Stimulated activated CD4-positive, alpha-beta T cell treated with anti-CD3 and anti-CD28 coated beads, Interleukin-4, amount 100 ng/mL, for 1 hour (primary cell): ENCODE data around the gene SERPINB10.
"Not testable (repeated sequence)": the region's sequence is repeated elsewhere in the genome, so short reads cannot be mapped to it uniquely, and the experiment has no call there.

ENCODE experiments used
- DNase-seq: peaks from one replicate; pipeline ENCODE4 v3.0.0-alpha.2; 2020

The SERPINB10 gene

DNA sequence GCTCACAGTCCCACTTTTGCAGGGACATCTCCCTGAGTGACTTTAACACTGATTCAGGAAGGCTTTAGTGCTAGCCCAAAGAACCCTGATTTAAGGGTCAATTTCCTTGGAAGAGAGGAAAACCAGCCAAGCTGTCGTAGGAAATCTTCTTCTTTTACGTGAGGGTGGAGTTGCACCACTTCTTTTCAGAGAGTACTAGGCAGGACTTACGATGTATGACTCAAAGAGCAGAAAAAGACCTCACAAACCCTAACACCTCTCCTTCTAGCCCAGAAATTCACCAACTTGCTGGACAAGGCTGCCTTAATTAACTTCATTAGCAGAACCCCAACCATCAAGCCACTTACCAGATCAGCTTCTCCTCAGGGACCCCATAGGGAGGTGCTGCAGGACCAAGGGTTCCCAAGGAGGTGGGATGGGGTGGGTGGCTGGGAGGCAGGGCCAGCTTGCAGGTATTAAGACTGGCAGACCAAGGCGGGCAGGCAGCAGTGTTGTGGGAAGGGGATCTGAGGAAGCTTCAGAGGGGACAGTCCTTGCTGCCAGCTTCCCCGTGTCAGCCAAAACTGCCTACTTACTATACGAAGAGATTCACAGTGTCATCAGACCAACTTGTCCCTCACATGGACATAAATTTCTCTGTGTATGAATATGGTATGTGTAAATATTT lies 13.5 kb upstream of the SERPINB10 start:
- no peak for DNase-seq

DNA sequence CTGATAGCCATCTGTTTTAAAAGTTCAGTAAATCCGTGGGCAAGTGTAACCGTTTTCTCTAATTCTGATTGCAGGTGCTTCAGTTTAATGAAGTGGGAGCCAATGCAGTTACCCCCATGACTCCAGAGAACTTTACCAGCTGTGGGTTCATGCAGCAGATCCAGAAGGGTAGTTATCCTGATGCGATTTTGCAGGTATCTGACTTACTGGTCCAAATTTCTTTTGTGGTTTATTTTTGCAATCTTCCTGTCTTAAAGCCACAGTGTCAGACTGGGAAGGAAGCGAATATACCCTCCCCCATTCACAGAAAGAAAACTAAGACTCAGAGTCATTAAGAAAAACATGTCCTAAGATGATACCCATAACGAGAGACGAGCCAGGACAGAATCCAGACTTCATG lies 12.6 kb upstream of the SERPINB10 start:
- no peak for DNase-seq

DNA sequence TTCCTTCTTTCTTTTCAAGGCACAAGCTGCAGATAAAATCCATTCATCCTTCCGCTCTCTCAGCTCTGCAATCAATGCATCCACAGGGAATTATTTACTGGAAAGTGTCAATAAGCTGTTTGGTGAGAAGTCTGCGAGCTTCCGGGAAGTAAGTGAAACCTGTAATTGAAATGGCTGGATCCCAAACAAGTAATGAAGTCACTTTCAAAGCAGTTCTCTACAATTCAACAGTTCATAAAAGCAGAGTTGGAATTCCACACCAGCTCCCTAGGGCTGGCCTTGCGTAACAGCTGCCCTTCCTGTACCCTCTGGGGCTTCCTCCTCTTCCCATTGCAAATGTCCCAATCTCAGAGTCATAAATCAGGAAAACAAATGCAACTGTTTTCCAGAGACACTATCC lies 10.7 kb upstream of the SERPINB10 start:
- no peak for DNase-seq

DNA sequence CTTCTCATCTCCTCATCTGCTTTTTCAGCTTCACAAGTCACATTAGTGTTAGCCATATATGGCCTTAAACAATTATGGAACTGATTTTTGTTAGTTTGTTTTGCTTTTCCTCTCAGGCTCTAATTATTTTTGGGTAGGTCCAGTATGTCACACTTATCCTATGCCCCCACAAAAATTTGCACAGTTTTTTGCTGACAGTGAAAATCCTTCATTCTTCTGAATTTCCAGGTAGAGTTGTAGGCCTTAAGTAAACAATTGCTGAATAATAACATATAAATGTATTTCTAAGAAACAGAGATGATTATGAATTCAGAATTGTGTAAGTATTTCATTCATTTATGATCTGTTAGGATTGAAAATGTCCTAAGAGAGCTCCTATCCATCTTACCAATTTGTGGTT lies 8.6 kb upstream of the SERPINB10 start:
- no peak for DNase-seq

DNA sequence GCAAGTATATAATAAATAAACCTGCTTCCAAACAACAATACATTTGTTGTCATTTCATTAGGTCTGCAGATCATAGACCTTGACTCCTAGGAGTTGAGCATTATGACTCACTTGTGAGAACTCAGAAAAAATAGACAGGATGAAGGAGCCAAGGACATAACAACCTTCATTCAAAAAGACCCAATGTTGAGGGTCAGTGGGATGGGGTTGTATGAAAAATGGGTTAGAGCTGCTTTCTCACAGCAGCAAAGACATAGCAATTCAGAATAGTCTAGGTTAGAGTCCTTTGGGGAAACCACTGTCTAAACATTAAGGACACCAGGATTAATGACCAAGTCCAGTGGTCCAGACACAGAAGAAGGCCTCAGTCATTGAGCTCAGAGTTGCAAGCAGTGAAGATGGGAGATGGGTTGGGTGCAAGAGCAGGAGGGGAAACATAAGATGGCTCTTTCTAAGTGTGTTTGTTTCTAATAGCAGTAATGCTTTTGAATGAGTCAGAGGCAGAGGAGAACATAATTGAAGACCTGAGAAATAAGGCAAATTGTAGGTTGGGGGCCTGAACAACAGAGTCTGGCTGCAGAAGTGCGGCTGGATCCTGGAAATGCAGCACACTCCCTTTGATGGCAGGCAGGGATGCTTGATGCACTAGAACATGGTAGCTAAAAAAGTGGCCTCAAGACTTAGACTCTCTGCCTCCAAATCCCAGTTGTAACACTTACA lies 3.7 kb upstream of the SERPINB10 start:
- no peak for DNase-seq

DNA sequence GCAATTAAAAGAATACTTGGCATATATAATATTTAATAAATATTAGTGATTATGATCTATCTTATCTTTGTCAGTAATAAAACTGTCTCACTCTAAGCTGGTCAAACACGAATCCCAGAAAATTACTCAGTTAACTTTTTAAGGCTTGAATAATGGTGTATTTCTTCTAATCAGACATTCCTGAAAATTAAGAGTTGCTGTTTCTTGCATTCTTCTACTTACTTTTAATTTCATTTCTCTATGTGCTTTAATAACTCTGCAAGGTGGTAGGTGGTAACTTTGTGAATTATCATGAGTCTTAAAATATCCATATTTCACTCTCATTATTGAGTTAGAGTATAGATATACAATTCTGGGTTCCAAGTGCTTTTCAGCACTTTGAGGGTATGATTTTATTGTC lies 3.1 kb upstream of the SERPINB10 start:
- no peak for DNase-seq

DNA sequence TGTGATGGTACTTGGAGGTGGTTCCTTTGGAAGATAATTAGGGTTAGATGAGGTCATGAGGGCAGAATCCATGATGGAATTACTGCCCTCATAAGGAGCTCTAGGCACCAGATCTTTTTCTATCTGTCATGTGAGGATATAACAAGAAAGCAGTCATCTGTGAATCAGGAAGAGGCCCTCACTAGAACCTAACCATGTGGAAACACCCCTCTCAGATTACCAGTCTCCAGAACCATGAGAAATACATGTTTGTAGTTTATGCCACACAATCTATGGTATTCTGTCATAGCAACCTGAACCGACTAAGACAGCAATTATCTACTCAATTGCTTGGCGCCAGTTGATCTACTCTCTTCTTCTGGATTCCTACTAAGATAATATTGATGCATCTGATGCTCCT lies 2.4 kb upstream of the SERPINB10 start:
- DNase-seq: no peak

DNA sequence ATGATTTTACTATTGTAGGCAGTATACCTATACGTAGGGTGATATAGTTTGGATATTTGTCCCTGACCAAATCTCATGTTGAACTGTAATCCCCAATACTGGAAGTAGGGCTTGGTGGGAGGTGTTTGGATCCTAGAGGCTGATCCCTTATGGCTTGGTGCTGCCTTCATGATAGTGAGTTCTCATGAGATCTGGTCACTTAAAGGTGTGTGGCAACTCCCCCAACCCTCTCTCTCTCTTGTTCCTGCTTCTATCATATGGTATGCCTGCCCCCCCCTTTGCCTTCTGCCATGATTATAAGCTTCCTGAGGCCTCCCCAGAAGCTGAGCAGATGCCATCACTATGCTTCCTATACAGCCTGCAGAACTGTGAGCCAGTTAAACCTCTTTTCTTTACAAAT lies 1.7 kb upstream of the SERPINB10 start:
- no peak for DNase-seq

DNA sequence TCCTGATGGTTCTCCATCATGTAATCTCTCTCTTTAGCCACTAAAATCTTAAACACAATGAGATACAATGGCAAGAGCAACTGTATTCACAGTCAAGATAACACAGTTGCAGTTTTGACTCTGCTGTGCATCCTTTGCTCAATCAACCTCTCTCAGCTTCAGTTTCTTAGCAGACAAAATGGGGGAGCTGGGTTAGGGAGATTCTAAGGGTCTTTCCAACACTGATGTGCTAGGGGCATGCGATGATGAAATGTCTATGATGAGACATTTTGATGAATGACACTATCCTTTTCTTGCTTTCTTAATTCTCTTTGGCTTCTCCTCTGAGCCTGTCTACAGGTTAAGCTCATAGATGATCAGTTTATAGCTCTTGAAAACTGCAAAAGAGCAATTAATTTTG lies 1.1 kb downstream of the SERPINB10 start:
- no peak for DNase-seq

DNA sequence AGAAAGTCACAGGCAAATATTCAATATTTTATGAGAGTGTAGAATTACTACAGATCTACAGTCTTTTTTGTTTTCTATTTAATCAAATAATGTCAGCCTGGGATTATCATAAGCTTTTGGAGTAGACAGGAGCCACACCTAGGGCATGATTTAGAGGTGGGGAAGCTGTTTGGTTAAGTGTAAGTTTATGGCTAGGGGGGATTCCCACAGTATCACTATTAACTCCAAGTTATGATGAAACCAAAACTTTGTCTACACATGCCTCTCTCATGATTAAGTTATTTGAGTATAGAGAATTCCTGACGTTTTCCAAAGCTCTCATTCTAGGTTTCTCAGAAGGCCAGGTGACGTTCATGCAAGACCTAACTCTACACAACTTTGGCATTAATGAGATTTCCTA lies 2.1 kb downstream of the SERPINB10 start:
- DNase-seq: no peak

DNA sequence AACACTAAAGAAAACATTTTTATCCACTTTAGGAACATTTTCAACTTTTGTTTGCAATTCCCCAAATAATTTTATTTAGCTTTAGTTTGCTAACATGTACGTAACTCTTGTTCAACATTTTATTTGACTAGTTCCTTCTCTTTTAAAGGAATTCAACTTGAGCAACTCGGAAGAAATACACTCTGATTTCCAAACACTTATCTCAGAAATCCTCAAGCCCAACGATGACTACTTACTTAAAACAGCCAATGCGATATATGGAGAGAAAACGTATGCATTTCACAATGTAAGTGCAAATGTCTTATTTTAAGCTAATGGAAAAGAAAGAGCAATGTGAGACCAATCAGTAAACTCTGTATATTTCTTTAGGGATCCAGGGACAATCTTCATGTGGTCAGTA lies 10.1 kb downstream of the SERPINB10 start:
- no peak for DNase-seq

DNA sequence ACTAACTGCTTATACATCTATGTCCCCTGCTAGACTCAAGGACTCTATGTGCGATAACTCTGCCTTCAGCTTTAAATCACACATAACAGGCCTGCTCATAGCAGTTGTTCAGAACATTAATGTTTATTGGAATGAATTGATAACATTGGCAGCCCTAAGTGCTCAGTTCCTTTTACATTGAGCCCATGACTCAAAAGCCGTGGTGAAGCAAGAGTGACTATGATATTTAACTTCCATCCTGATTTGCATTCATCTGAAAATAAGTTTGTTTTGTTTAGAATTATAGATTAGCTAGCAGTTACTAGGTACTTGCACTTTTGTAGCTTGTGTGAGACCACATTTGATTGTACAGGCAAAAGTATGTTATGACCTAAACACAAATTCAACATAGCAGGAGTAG lies 14.3 kb downstream of the SERPINB10 start:
- no peak for DNase-seq

DNA sequence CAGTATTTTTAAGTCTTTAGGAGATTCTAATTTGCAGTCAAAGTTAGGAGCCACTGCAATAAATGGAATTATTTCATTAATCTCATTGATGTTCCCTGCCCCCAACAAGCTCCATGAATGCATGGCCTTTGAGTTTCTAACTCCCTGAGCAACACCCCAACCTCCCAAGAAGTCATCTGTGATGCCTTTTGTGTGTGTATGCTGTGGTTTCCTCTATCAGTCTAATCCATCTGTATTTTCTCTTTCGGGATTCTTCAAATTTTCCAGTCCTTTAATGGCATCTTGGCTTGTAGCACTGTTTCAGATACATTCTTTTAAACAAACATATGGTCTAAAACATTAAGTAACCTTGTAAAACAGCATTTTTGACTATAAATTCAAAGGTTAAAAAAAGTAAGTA lies 16.8 kb downstream of the SERPINB10 start:
- no peak for DNase-seq

DNA sequence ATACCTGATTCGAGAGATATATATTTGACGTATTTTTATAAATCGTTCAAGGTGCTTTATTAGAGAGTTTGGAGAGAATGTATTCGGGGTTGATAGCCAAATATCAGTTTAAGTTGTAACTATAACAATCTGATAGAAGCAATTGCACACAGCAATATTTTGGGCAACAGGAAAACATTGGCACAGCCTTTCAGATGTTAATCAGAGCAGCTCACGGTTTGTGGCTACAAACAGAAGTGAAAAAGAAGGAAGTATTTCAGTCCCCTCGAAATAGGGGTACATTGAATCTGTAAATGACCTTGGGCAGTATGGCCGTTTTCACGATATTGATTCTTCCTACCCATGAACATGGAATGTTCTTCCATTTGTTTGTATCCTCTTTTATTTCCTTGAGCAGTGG lies 20.6 kb downstream of the SERPINB10 start:
- DNase-seq: no peak

DNA sequence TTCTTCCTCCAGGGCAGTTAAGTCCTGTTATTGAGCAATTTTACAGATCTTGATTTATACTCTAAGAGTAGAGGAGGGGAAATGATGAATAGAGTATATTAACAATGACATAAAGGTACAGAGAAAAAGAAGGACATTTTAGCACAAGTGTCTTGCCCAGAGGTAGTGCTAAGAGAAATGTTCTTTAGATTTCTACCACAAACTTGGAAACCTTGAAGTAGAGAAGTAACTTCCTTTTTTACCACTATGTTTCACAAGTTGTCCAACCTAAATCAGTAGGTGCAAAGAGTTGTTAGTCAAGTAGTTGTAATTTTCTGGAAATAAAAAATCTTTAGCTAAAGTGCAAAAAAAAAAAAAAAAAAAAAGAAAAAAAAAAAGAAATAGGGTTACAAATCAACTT lies 21.6 kb downstream of the SERPINB10 start:
- not testable (repeated sequence) for DNase-seq

DNA sequence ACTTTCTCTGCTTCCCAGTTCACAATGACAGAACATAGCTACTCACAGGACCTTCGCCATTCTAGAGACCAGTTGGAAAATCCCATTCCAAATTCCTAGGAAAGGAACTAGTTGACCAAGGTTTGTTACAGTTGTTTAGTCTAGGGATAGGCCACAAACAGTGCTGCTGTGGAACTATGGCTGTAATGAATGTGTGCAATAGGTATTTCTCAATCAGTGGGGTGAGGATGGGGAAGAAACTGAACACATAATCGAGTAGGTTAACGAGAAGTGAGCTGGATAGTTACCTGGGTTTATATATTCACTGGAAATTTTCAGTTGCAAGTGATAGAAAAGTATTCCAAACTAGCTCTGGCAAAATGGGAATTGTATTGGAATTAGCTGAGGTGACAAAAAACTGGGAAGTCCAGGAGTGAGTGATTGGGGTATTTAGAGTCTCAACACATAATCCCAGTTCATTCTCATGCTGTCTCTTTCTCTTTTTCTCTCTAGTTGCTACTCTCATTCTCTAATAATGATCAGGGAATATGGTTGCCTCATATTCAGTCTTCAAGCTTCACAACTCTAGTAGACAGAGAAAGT lies 23.1 kb downstream of the SERPINB10 start:
- DNase-seq: no peak

DNA sequence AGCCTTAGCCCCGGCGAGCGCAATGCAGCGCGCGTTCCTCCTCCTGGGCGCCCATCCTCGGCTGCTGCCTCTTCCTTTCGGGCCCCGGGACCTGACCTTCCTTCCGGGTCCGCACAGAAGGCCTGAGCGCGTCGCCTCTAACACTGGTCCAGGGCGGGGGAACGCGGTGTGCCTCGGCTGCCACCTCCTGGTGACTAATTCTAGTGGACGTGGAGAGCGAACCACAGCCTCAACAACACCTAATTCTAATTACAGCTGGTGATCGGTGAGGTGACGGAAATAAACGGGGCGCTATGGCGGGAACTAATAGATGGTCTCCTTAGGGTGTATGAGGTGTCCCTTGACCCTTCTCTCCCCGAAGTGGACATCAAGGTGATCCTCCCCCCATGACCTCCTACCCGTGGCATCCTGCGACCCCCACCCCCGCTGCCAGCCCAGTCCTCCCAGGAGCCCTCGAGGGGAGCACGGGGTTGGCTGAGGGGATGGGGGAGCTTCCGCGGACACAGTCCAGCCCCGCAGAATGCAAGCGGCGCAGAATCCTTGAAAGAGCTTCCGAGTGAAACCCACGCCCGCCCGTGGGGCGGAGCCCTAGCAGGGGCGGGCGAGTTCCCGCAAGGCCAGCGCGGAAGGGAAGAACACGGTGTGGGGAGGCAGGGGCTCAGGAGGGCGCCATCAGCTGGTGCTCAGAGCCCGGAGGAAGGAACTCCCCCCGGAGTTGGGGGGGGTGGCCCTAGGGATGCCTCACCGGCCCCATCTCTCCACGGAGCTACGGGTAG lies 28.6 kb downstream of the SERPINB10 start:
- DNase-seq: peak; percentile 56

DNA sequence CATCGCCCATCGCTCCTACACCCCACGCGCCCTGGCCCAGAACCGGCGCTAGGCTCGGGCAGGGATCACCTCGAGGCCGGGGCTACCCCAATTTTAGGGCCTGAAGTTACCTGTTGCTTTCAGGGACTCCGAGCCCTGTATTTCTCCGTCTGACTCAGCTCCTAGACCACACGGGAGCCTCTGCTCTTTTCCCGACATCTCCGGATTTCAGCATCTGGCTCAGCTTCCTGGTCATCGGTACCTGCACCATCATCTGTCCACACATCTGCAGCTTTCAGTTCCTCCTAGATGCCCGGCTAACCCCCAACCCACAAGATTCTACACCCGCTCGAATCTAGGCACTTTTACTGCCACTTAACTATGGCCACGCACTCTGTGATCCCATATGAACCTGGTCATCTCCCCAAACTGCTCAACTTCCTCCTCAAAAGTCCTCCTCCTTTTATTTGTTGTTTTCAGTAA lies 29.2 kb downstream of the SERPINB10 start:
- no peak for DNase-seq

DNA sequence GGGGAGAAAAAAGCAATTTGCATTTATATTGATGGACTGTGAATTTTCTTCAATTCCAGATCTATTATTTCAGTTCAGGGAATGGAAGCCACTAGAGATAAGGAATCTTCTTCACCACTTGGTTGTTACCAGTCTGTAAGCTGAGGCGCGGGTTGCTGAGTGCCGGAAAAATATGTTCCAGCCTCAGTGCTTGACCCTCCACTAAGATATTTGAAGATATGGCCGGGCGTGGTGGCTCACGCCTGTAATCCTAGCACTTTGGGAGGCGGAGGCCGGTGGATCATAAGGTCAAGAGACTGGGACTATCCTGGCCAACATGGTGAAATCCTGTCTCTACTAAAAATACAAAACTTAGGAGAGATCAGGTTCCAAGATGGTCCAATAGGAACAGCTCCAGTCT lies 32.2 kb downstream of the SERPINB10 start:
- DNase-seq: no peak

DNA sequence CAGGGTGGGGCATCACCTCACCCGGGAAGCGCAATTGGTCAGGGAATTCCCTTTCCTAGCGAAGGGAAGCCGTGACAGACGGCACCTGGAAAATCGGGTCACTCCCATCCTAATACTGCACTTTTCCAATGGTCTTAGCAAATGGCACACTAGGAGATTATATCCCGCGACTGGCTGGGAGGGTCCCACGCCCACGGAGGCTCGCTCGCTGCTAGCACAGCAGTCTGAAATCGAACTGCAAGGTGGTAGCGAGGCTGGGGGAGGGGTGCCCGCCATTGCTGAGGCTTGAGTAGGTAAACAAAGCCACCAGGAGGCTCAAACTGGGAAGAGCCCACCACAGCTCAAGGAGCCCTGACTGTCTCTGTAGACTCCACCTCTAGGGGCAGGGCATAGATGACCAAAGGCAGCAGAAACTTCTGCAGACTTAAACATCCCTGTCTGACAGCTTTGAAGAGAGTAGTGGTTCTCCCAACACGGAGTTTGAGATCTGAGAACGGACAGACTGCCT lies 32.8 kb downstream of the SERPINB10 start:
- not testable (repeated sequence) for DNase-seq

DNA sequence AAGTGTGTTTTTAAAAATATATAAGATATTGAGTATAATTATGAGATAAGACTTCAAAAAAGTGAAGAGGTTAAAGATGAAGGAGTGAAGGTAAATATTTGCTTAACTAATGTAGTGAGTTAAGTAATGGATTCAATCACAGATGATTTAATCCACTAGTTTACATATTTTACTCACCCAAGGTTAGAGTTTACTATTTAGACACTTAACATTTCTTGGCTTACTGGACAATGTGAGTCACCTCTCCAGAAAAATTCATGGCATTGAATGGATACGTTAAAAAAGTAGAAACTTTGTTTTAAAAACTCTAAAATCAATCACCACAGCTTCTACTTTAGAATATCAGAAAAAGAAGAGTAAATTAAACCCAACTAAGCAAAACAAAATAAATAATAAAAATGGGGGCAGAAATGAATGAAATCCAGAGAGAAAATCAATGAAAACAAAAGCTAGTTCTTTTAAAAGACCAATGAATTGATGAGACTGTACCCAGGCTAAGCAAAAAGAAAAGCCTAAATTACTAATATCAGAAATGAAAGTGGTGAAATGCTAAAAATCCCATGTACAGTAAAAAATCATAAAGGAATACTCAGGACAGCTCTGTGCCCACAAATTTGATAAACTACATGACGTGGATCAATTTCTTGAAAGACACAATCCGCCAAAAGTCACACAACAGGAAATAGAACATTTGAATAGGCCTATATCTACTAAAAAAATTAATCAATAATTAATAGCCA lies 39.5 kb downstream of the SERPINB10 start:
- no peak for DNase-seq

DNA sequence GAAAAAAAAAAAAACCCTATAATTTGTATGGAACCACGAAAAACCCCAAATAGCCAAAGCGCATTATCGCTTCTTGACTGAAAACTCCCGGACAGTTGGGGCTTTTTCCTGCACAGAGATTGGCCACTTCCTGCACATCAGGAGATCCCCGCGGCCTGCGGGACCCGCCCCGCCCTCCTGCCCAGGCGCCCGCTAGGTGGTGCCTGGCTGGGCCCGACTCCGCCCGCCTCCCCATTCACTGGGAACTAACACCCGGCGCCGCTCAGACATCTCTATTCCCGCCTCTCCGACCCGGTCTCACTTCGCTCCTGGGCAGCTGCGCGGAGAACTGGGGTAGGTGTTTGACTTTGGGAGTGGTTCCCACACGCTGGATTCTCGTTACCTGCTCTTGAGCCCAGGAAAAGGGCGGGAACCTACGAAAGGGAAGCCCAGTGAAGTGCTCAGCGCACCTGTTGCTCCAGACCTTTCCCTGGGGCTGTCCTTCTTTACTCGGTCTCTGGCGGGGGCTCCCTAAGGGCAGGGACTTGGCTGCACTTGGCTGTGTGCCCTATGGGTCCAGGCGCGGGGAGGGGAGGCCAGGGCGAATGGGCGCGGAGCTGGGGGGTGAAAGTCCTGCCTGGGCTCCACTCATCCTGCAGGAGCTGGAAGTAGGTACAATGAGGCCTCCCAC lies 41.4 kb downstream of the SERPINB10 start, which contains the start of gene HMSD:
Gene HMSD, plus strand, starts transcription at position 234 of the 670 bp plus-strand sequence. CDS start 4,155 bp downstream, outside the sequence.
- peak; percentile 64 for DNase-seq
